NT2/D1 (cell line): ENCODE measurements around the gene GBP1.

ENCODE experiments used
- YY1 ChIP-seq: IDR thresholded peaks from 2 replicates; pipeline ENCODE4 v1.6.1; 2011; ENCODE audit not compliant: insufficient read length, insufficient read depth
- ZNF274 ChIP-seq: IDR thresholded peaks from 2 replicates; pipeline ENCODE4 v1.6.1; 2011; ENCODE audit warnings: mild to moderate bottlenecking, low read depth, low read length

GRCh38 chr1:89070509-89070908 lies 5.5 kb upstream of the GBP1 start:
- TF ChIP-seq ZNF274 (no peak), YY1 (no peak)
